ENCODE results near the gene PRKAR2A.
"Not testable (repeated sequence)": the region's sequence is repeated elsewhere in the genome, so short reads cannot be mapped to it uniquely, and the experiment has no call there.

GRCh38 chr3:48800831-48801230 is 46.8 kb downstream of the PRKAR2A start:
- not testable (repeated sequence) for TF ChIP-seq PPARA (CRISPR knock-in tag; IDR thresholded peaks at IDR 0.05; ENCODE audit: borderline replicate concordance); ARNTL (CRISPR knock-in tag; IDR thresholded peaks at IDR 0.05; ENCODE audit: borderline replicate concordance, low read depth); OSR1 (CRISPR knock-in tag; IDR thresholded peaks at IDR 0.05); ZFP30 (CRISPR knock-in tag; IDR thresholded peaks at IDR 0.05); BACH2 (CRISPR knock-in tag; IDR thresholded peaks at IDR 0.05; ENCODE audit: borderline replicate concordance); SNAI2 (CRISPR knock-in tag; IDR thresholded peaks at IDR 0.05); PATZ1 (CRISPR knock-in tag; IDR thresholded peaks at IDR 0.05; ENCODE audit: borderline replicate concordance); ZNF565 (CRISPR knock-in tag; conservative IDR thresholded peaks at IDR 0.05; ENCODE audit: low read depth); TOX (CRISPR knock-in tag; IDR thresholded peaks at IDR 0.05; ENCODE audit: borderline replicate concordance); RARB (CRISPR knock-in tag; IDR thresholded peaks at IDR 0.05)
- TF ChIP-seq, protein P1, sequence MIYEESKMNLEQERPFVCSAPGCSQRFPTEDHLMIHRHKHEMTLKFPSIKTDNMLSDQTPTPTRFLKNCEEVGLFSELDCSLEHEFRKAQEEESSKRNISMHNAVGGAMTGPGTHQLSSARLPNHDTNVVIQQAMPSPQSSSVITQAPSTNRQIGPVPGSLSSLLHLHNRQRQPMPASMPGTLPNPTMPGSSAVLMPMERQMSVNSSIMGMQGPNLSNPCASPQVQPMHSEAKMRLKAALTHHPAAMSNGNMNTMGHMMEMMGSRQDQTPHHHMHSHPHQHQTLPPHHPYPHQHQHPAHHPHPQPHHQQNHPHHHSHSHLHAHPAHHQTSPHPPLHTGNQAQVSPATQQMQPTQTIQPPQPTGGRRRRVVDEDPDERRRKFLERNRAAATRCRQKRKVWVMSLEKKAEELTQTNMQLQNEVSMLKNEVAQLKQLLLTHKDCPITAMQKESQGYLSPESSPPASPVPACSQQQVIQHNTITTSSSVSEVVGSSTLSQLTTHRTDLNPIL (CRISPR knock-in tag; IDR thresholded peaks at IDR 0.05; ENCODE audit: low read depth) = not testable (repeated sequence)

All from SK-N-SH treated with all-trans-retinoic acid at 6 μM for 48 hours (cell line).